OCI-LY3 (cell line): ENCODE measurements around the gene USP22.

Experiments used
- EZH2phosphoT487 ChIP-seq: fragments of 200-600 bp; shearing (Covaris generic); IDR thresholded peaks from 2 replicates; pipeline ENCODE4 v1.6.1; 2018; ENCODE audit warnings: antibody characterized with exemption, mixed run types, low read depth
- TF ChIP-seq, protein P1 (sequence below): fragments of 200-600, 300-600 bp; sonication (generic); IDR thresholded peaks from 2 replicates; pipeline ENCODE4 v1.5.1; 2014; ENCODE audit warnings: antibody characterized with exemption, low read length, low read depth

GRCh38 chr17:21010705-21011596, 31.9 kb downstream of the USP22 start:
- TF ChIP-seq, protein P1, sequence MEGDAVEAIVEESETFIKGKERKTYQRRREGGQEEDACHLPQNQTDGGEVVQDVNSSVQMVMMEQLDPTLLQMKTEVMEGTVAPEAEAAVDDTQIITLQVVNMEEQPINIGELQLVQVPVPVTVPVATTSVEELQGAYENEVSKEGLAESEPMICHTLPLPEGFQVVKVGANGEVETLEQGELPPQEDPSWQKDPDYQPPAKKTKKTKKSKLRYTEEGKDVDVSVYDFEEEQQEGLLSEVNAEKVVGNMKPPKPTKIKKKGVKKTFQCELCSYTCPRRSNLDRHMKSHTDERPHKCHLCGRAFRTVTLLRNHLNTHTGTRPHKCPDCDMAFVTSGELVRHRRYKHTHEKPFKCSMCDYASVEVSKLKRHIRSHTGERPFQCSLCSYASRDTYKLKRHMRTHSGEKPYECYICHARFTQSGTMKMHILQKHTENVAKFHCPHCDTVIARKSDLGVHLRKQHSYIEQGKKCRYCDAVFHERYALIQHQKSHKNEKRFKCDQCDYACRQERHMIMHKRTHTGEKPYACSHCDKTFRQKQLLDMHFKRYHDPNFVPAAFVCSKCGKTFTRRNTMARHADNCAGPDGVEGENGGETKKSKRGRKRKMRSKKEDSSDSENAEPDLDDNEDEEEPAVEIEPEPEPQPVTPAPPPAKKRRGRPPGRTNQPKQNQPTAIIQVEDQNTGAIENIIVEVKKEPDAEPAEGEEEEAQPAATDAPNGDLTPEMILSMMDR, result no peak
- TF ChIP-seq EZH2phosphoT487, result no peak
